Measurements from ENCODE around the gene FHOD3. TPM values are rescaled to one million over a fixed set of nuclear protein-coding genes. Genes with fewer than 3 reads are reported as not detected.

The FHOD3 gene
- total and polyA plus RNA-seq, 9 donors = 27.1 to 36.8 (median 33.7) TPM

- WGBS (ENCODE audit: insufficient coverage) = 84% methylated on average over 3 of the region's 7 CpGs
- H3K27ac ChIP-seq (ENCODE audit: low read length) = no peak overlapping the region
- H3K4me1 ChIP-seq (ENCODE audit: control insufficient read depth, insufficient read depth, low read length) = peaks cover 9% of the 10 kb centered on the region
- DNase-seq = no peak
- H3K27me3 ChIP-seq (ENCODE audit: control insufficient read depth, insufficient read depth, low read length) = no peaks in the 10 kb centered on the region
- no peaks in the 10 kb centered on the region for H3K9me3 ChIP-seq (replicated peaks; ENCODE audit: control insufficient read depth, low read depth, low read length)
- H3K36me3 ChIP-seq (ENCODE audit: control insufficient read depth, insufficient read depth, low read length) = no peaks in the 10 kb centered on the region
- no peak overlapping the region for H3K4me3 ChIP-seq (ENCODE audit: low read length)
Observed at GRCh38 chr18:36624451-36625167, 327.1 kb downstream of the FHOD3 start.

GRCh38 chr18:36625386-36625785, 327.9 kb downstream of the FHOD3 start:
- no peak overlapping the region for H3K27ac ChIP-seq (ENCODE audit: low read length)
- H3K4me1 ChIP-seq (ENCODE audit: control insufficient read depth, insufficient read depth, low read length) = peaks cover 10% of the 10 kb centered on the region
- WGBS (ENCODE audit: insufficient coverage) = 89% methylated on average over 16 of the region's 19 CpGs
- no peaks in the 10 kb centered on the region for H3K36me3 ChIP-seq (ENCODE audit: control insufficient read depth, insufficient read depth, low read length)
- no peak for DNase-seq
- no peaks in the 10 kb centered on the region for H3K9me3 ChIP-seq (replicated peaks; ENCODE audit: control insufficient read depth, low read depth, low read length)
- H3K4me3 ChIP-seq (ENCODE audit: low read length) = no peak overlapping the region
- no peaks in the 10 kb centered on the region for H3K27me3 ChIP-seq (ENCODE audit: control insufficient read depth, insufficient read depth, low read length)

GRCh38 chr18:36627637-36628036, 330.1 kb downstream of the FHOD3 start:
- no peaks in the 10 kb centered on the region for H3K36me3 ChIP-seq (ENCODE audit: control insufficient read depth, insufficient read depth, low read length)
- no peak overlapping the region for H3K4me3 ChIP-seq (ENCODE audit: low read length)
- WGBS (ENCODE audit: insufficient coverage) = 60% methylated on average over 1 of the region's 6 CpGs
- no peaks in the 10 kb centered on the region for H3K9me3 ChIP-seq (replicated peaks; ENCODE audit: control insufficient read depth, low read depth, low read length)
- no peak for DNase-seq
- no peaks in the 10 kb centered on the region for H3K27me3 ChIP-seq (ENCODE audit: control insufficient read depth, insufficient read depth, low read length)
- H3K27ac ChIP-seq (ENCODE audit: low read length) = no peak overlapping the region
- peaks cover 10% of the 10 kb centered on the region for H3K4me1 ChIP-seq (ENCODE audit: control insufficient read depth, insufficient read depth, low read length)

- Histone ChIP-seq H3K27me3 (ENCODE audit: control insufficient read depth, insufficient read depth, low read length) (no peaks in the 10 kb centered on the region), H3K9me3 (replicated peaks; ENCODE audit: control insufficient read depth, low read depth, low read length) (no peaks in the 10 kb centered on the region), H3K4me3 (ENCODE audit: low read length) (no peak overlapping the region), H3K36me3 (ENCODE audit: control insufficient read depth, insufficient read depth, low read length) (no peaks in the 10 kb centered on the region), H3K4me1 (ENCODE audit: control insufficient read depth, insufficient read depth, low read length) (peaks cover 10% of the 10 kb centered on the region), H3K27ac (ENCODE audit: low read length) (no peak overlapping the region)
- 75% methylated on average over 1 of the region's 2 CpGs for WGBS (ENCODE audit: insufficient coverage)
- DNase-seq = no peak
Observed at GRCh38 chr18:36628435-36629137, 331.1 kb downstream of the FHOD3 start.

GRCh38 chr18:36629138-36629530, 331.6 kb downstream of the FHOD3 start:
- no peaks in the 10 kb centered on the region for H3K36me3 ChIP-seq (ENCODE audit: control insufficient read depth, insufficient read depth, low read length)
- H3K9me3 ChIP-seq (replicated peaks; ENCODE audit: control insufficient read depth, low read depth, low read length) = no peaks in the 10 kb centered on the region
- no peaks in the 10 kb centered on the region for H3K27me3 ChIP-seq (ENCODE audit: control insufficient read depth, insufficient read depth, low read length)
- 86% methylated on average over 1 of the region's 4 CpGs for WGBS (ENCODE audit: insufficient coverage)
- H3K4me1 ChIP-seq (ENCODE audit: control insufficient read depth, insufficient read depth, low read length) = peaks cover 10% of the 10 kb centered on the region
- H3K4me3 ChIP-seq (ENCODE audit: low read length) = no peak overlapping the region
- no peak for DNase-seq
- H3K27ac ChIP-seq (ENCODE audit: low read length) = no peak overlapping the region

- H3K4me1 ChIP-seq (ENCODE audit: control insufficient read depth, insufficient read depth, low read length) = peaks cover 10% of the 10 kb centered on the region
Observed at GRCh38 chr18:36629836-36630235, 332.3 kb downstream of the FHOD3 start.

GRCh38 chr18:36630917-36631316, 333.4 kb downstream of the FHOD3 start:
- H3K4me1 ChIP-seq (ENCODE audit: control insufficient read depth, insufficient read depth, low read length) = peaks cover 10% of the 10 kb centered on the region
- 82% methylated on average over 1 of the region's 2 CpGs for WGBS (ENCODE audit: insufficient coverage)
- H3K27ac ChIP-seq (ENCODE audit: low read length) = no peak overlapping the region
- no peaks in the 10 kb centered on the region for H3K36me3 ChIP-seq (ENCODE audit: control insufficient read depth, insufficient read depth, low read length)
- no peaks in the 10 kb centered on the region for H3K9me3 ChIP-seq (replicated peaks; ENCODE audit: control insufficient read depth, low read depth, low read length)
- H3K4me3 ChIP-seq (ENCODE audit: low read length) = no peak overlapping the region
- H3K27me3 ChIP-seq (ENCODE audit: control insufficient read depth, insufficient read depth, low read length) = no peaks in the 10 kb centered on the region
- DNase-seq = no peak

More at GRCh38 chr18:36629836-36630235, 332.3 kb downstream of the FHOD3 start:
- Histone ChIP-seq H3K4me3 (ENCODE audit: low read length) (no peak overlapping the region), H3K27me3 (ENCODE audit: control insufficient read depth, insufficient read depth, low read length) (no peaks in the 10 kb centered on the region), H3K9me3 (replicated peaks; ENCODE audit: control insufficient read depth, low read depth, low read length) (no peaks in the 10 kb centered on the region), H3K27ac (ENCODE audit: low read length) (no peak overlapping the region), H3K36me3 (ENCODE audit: control insufficient read depth, insufficient read depth, low read length) (no peaks in the 10 kb centered on the region)
- WGBS (ENCODE audit: insufficient coverage) = 92% methylated on average over 2 of the region's 4 CpGs
- DNase-seq = no peak

GRCh38 chr18:36633961-36634412, 336.5 kb downstream of the FHOD3 start:
- no peak for DNase-seq
- Histone ChIP-seq H3K27me3 (ENCODE audit: control insufficient read depth, insufficient read depth, low read length) (no peaks in the 10 kb centered on the region), H3K27ac (ENCODE audit: low read length) (no peak overlapping the region), H3K9me3 (replicated peaks; ENCODE audit: control insufficient read depth, low read depth, low read length) (no peaks in the 10 kb centered on the region), H3K4me3 (ENCODE audit: low read length) (no peak overlapping the region), H3K36me3 (ENCODE audit: control insufficient read depth, insufficient read depth, low read length) (no peaks in the 10 kb centered on the region), H3K4me1 (ENCODE audit: control insufficient read depth, insufficient read depth, low read length) (peaks cover 6% of the 10 kb centered on the region)
- WGBS (ENCODE audit: insufficient coverage) = 76% methylated on average over 2 of the region's 4 CpGs

- no peak overlapping the region for H3K4me3 ChIP-seq (ENCODE audit: low read length)
- H3K9me3 ChIP-seq (replicated peaks; ENCODE audit: control insufficient read depth, low read depth, low read length) = no peaks in the 10 kb centered on the region
- H3K4me1 ChIP-seq (ENCODE audit: control insufficient read depth, insufficient read depth, low read length) = no peaks in the 10 kb centered on the region
- DNase-seq = no peak
- H3K27me3 ChIP-seq (ENCODE audit: control insufficient read depth, insufficient read depth, low read length) = no peaks in the 10 kb centered on the region
- WGBS (ENCODE audit: insufficient coverage) = 56% methylated on average over 4 of the region's 7 CpGs
- no peak overlapping the region for H3K27ac ChIP-seq (ENCODE audit: low read length)
- H3K36me3 ChIP-seq (ENCODE audit: control insufficient read depth, insufficient read depth, low read length) = no peaks in the 10 kb centered on the region
Observed at GRCh38 chr18:36634573-36635216, 337.2 kb downstream of the FHOD3 start.

- no peak for DNase-seq
- no peak overlapping the region for H3K27ac ChIP-seq (ENCODE audit: low read length)
- H3K27me3 ChIP-seq (ENCODE audit: control insufficient read depth, insufficient read depth, low read length) = no peaks in the 10 kb centered on the region
- no peak overlapping the region for H3K4me3 ChIP-seq (ENCODE audit: low read length)
- no peaks in the 10 kb centered on the region for H3K4me1 ChIP-seq (ENCODE audit: control insufficient read depth, insufficient read depth, low read length)
- no peaks in the 10 kb centered on the region for H3K9me3 ChIP-seq (replicated peaks; ENCODE audit: control insufficient read depth, low read depth, low read length)
- H3K36me3 ChIP-seq (ENCODE audit: control insufficient read depth, insufficient read depth, low read length) = no peaks in the 10 kb centered on the region
- WGBS (ENCODE audit: insufficient coverage) = 89% methylated on average over 1 of the region's 2 CpGs
Observed at GRCh38 chr18:36635414-36636096, 338.0 kb downstream of the FHOD3 start.
